B cell (primary cell): Measurements from ENCODE around the gene VASN. TPM values are rescaled to one million over a fixed set of nuclear protein-coding genes. Genes with fewer than 3 reads are reported as not detected.

ENCODE experiments used
- ATAC-seq: fragments of 200-7000 bp; cut with Tn5 transposase; one replicate; pipeline ENCODE4 v1.10.0; 2021; ENCODE audit warnings: low read depth, mild to moderate bottlenecking, moderate number of reproducible peaks, moderate library complexity
- CTCF ChIA-PET: fragments of 350-600 bp; sonication (Branson Sonifier 250); formaldehyde crosslinking; loops from one replicate; lab custom pipeline; 2021; ENCODE audit warnings: antibody characterized with exemption, inconsistent platforms; lab: Charles Lee
- POLR2A ChIA-PET: fragments of 350-600 bp; sonication (Branson Sonifier 250); formaldehyde crosslinking; loops from one replicate; lab custom pipeline; 2021; ENCODE audit warnings: antibody characterized with exemption; lab: Charles Lee
- DNase-seq: peaks from one replicate; pipeline ENCODE4 v3.0.0; 2013
- H2AFZ ChIP-seq: 2 replicates; pipeline ENCODE4 v1.6.1; 2012; ENCODE audit warnings: mild to moderate bottlenecking, low read depth, low read length; ENCODE audit not compliant: insufficient read depth, poor library complexity, severe bottlenecking
- H3K27ac ChIP-seq, 2 donors: 1 replicate in 1 of 2; 2 replicates in 1 of 2; pipeline ENCODE4 v1.5.1; 2012 to 2013; ENCODE audit warnings: low read length in 2 of 2, mild to moderate bottlenecking in 2 of 2, moderate library complexity in 1 of 2
- H3K27me3 ChIP-seq, 4 experiments: fragments of 200-600 bp in 1 of 4; sonication (generic) in 1 of 4; replicated peaks in 1 of 4; 1 replicate in 2 of 4; 2 replicates in 2 of 4; pipeline versions ENCODE4 v1.6.1 to v1.7.0; 2013 to 2016; ENCODE audit warnings: low read length in 3 of 4, mild to moderate bottlenecking in 2 of 4, mixed read lengths in 1 of 4, moderate library complexity in 1 of 4; ENCODE audit not compliant: insufficient read depth in 4 of 4, control insufficient read depth in 3 of 4; ENCODE audit errors: control extremely low read depth in 1 of 4
- H3K36me3 ChIP-seq, 2 experiments: replicated peaks in 1 of 2; 1 replicate in 1 of 2; 2 replicates in 1 of 2; pipeline versions ENCODE4 v1.6.1 to v1.7.1; 2013; ENCODE audit warnings: low read length in 1 of 2; ENCODE audit not compliant: insufficient read depth in 2 of 2, control insufficient read depth in 1 of 2; ENCODE audit errors: control extremely low read depth in 1 of 2, extremely low read depth in 1 of 2
- H3K4me1 ChIP-seq, 2 donors: fragments of 200-600 bp in 1 of 2; sonication (generic) in 1 of 2; 1 replicate in 1 of 2; 2 replicates in 1 of 2; pipeline versions ENCODE4 v1.5.1 to v1.6.1; 2013 to 2017; ENCODE audit warnings: low read length in 2 of 2; ENCODE audit not compliant: control insufficient read depth in 2 of 2, insufficient read depth in 2 of 2
- H3K4me2 ChIP-seq: replicated peaks from 2 replicates; pipeline ENCODE3; 2012; ENCODE audit warnings: mild to moderate bottlenecking, low read depth, low read length; ENCODE audit not compliant: poor library complexity, severe bottlenecking
- H3K4me3 ChIP-seq, 5 experiments: fragments of 200-600 bp in 1 of 5; sonication (generic) in 1 of 5; 1 replicate in 3 of 5; 2 replicates in 2 of 5; pipeline versions ENCODE4 v1.5.1 to v1.7.0; 2011 to 2016; ENCODE audit warnings: low read length in 4 of 5, mild to moderate bottlenecking in 4 of 5, low read depth in 2 of 5, control low read depth in 1 of 5, moderate library complexity in 1 of 5; ENCODE audit not compliant: insufficient read depth in 1 of 5; ENCODE audit errors: control extremely low read depth in 1 of 5, extremely low read depth in 1 of 5
- H3K79me2 ChIP-seq: fragments of 200-600 bp; sonication (generic); one replicate; pipeline ENCODE4 v1.6.0; 2016; ENCODE audit warnings: low read length; ENCODE audit not compliant: control insufficient read depth, insufficient read depth
- H3K9ac ChIP-seq: fragments of 200-600 bp; sonication (generic); 2 replicates; pipeline ENCODE4 v1.6.1; 2017; ENCODE audit warnings: mild to moderate bottlenecking, low read length, moderate library complexity
- H3K9me3 ChIP-seq, 3 donors: one replicate each; pipeline versions ENCODE4 v1.6.1 to v1.7.1; 2013; ENCODE audit warnings: low read length in 2 of 3; ENCODE audit not compliant: control insufficient read depth in 2 of 3, insufficient read depth in 1 of 3; ENCODE audit errors: control extremely low read depth in 1 of 3
- H4K20me1 ChIP-seq: 2 replicates; pipeline ENCODE4 v1.6.0; 2012; ENCODE audit warnings: mild to moderate bottlenecking, low read length; ENCODE audit not compliant: insufficient read depth, control insufficient read depth, poor library complexity, severe bottlenecking
- H3K27ac Mint-ChIP-seq: one replicate; pipeline ENCODE4 v1.8.0; 2021; ENCODE audit warnings: mixed read lengths
- H3K27me3 Mint-ChIP-seq: one replicate; pipeline ENCODE4 v1.8.0; 2021; ENCODE audit warnings: mixed read lengths
- H3K4me1 Mint-ChIP-seq: one replicate; pipeline ENCODE4 v1.8.0; 2021; ENCODE audit warnings: mixed read lengths
- H3K4me3 Mint-ChIP-seq: one replicate; pipeline ENCODE4 v1.8.0; 2021; ENCODE audit warnings: mixed read lengths
- H3K9me3 Mint-ChIP-seq: one replicate; pipeline ENCODE4 v1.8.0; 2022; ENCODE audit warnings: mixed read lengths; ENCODE audit not compliant: insufficient read depth
- CTCF ChIP-seq: fragments of 200-600 bp; IDR thresholded peaks from one replicate; pipeline ENCODE4 v1.8.0; 2022; ENCODE audit warnings: antibody characterized with exemption, mild to moderate bottlenecking
- EZH2 ChIP-seq: IDR thresholded peaks from 2 replicates; pipeline ENCODE4 v1.6.1; 2012; ENCODE audit warnings: borderline replicate concordance, low read depth, mild to moderate bottlenecking, moderate library complexity, low read length; ENCODE audit not compliant: insufficient read depth, poor library complexity, severe bottlenecking
- WGBS: methylation state at CpG from one replicate; pipeline ENCODE4 v1.1.5; 2013; ENCODE audit warnings: missing lambda C conversion rate; ENCODE audit not compliant: insufficient coverage; 5-methylcytosine and 5-hydroxymethylcytosine counted together
- intact Hi-C: fragments of 100-400 bp; cut with micrococcal nuclease; formaldehyde crosslinking; loops from one replicate; pipeline ENCODE4 v1.10.0; 2022
- polyA plus RNA-seq: library from polyadenylated mRNA; depleted of rRNA; stranded (reverse); fragments of >200 nt; gene quantifications from 2 replicates; pipeline ENCODE4 v1.2.3, GENCODE V29; 2012
- total RNA-seq, 2 donors: library from RNA; stranded (reverse); fragments of 120-200 nt in 1 of 2; gene quantifications; 1 replicate in 1 of 2; 2 replicates in 1 of 2; pipeline versions ENCODE4 v1.2.3 to v1.2.4, GENCODE V29; 2013 to 2022

The VASN gene
- total and polyA plus RNA-seq, 2 donors (not counting 1 experiment from before 2014, with no cell fraction given), result 0.57 to 0.76 TPM

GRCh38 chr16:4350365-4350786 is 21.3 kb upstream of the VASN start:
- intact Hi-C loops, result loop anchor here (2.0 kb wide), 3 partner anchors 14 to 274 kb away; partner anchors contain the start of genes DNAJA3 and MGRN1
- Histone ChIP-seq H2AFZ (peak overlapping the region; percentile 82), H3K4me1 (peaks cover 9 to 17% of the 10 kb centered on the region in 2 donors), H4K20me1 (peaks cover 30% of the 10 kb centered on the region), H3K9me3 (no peaks in the 10 kb centered on the region), H3K36me3 (peaks cover 1 to 7% of the 10 kb centered on the region in 2 experiments), H3K79me2 (peaks cover 35% of the 10 kb centered on the region), H3K27ac (peak overlapping the region in 1 of 2 donors; percentile 78), H3K9ac (peak overlapping the region; percentile 87), H3K27me3 (no peaks in the 10 kb centered on the region), H3K4me3 (peak overlapping the region; percentile 56 to 84 (median 81)), H3K4me2 (peak overlapping the region; percentile 92)
- TF ChIP-seq CTCF (no peak), EZH2 (no peak)
- POLR2A ChIA-PET, result no interaction called here
- 34% methylated on average over 22 of the region's 24 CpGs for WGBS
- peak overlapping the region; percentile 95 for H3K27ac Mint-ChIP-seq
- no peaks in the 10 kb centered on the region for H3K27me3 Mint-ChIP-seq
- peaks cover 22% of the 10 kb centered on the region for H3K4me1 Mint-ChIP-seq
- CTCF ChIA-PET, result interaction anchor here (0.7 to 3.1 kb wide), 7 partner anchors 9 to 606 kb away, joined by 3 to 26 read pairs (median 4); no protein-coding TSS in a partner anchor
- DNase-seq (no peak), ATAC-seq (no peak)
- H3K9me3 Mint-ChIP-seq, result no peaks in the 10 kb centered on the region
- H3K4me3 Mint-ChIP-seq, result peak overlapping the region; percentile 96
